Tongue (tissue), 2 donors: ENCODE data around the gene FSTL4. TPM values are rescaled to one million over a fixed set of nuclear protein-coding genes. Genes with fewer than 3 reads are reported as not detected.

Experiments used
- DNase-seq: peaks from one replicate; pipeline ENCODE4 v3.0.0-alpha.2; 2015
- total RNA-seq: library from RNA; depleted of rRNA; stranded (reverse); fragments of >200 nt; gene quantifications from one replicate; pipeline ENCODE4 v1.2.3, GENCODE V29; 2014

The FSTL4 gene
- total RNA-seq, 1 donor from 2014 or later: 0.51 TPM

DNA sequence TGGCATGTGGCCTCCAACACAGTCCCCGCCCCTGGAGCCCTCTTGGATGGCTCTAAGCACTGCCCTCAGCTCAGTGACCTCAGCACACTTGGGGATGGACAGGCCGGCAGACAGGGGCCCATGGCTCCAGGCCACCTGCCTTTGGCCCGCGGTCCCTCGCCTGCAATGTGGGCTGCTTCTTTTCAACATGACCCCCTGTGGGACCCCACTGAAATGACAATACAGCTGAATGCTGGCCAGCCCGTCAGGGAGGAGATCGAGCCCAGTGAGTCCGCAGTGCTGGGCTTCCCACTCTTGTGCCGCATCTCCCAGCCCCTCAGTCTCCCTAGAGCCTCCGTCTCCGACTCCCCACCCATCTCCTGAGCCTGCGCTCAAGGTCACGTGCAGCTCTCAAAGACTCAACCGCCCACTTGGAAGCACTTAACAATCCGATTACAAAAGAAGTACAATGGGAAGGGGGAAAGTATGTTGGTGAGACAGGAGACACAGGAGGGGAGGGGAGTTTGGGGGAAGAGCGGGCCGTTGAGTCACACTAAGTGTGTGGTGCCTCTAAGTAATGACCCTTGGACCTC lies 321.6 kb downstream of the FSTL4 start:
- no peak for DNase-seq

DNA sequence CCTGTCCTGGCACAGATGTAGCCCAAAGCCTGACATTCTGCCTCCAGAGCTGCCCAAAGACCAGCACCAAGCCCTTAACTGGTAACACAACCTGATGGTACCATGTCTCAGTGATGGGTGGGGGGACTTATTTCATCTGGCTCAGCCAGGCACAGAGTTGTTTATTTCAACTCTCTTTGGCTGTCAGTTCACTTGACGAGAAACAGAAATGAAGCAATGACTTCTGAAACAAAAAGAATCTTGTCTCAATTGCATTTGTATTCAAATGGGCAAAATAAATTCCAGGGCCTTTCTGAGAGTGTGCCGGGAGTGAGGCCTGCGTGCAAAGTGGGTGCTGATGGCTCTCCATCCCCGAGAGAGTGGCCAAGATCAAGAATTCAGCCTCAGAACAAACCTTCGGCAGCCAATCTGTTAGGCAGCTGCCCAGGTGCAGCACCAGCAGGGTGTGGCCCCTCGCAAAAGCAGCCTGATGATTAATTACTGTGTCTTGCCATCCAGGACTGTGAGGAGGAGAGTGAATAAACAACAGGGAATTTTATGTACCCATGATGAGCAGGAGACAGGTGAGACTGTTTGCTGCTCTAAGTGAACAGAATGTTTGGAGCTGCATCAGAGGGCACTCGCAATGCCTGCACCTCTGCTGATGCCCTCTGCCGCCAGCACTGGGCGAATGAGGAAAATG lies 322.5 kb downstream of the FSTL4 start:
- no peak for DNase-seq

DNA sequence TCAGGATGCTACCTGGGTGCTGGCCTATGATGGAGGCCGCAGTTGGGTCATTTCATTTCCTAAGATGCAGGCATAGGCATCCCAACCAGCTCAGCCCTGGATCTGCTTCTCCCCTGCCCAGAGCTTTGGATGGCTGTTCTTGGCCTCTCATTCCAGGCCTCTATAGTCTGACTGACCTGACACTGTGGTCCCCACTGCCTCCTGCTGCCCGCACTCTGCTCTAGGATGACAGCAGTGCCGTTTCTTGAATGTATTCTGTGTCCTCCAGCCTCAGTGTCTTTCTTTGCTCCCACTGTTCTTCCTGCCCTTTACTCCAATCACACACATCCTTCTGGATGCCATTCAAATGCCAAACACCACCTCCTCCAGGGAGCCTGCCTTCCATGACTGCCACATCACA lies 324.8 kb downstream of the FSTL4 start:
- peak; percentile 73 for DNase-seq

DNA sequence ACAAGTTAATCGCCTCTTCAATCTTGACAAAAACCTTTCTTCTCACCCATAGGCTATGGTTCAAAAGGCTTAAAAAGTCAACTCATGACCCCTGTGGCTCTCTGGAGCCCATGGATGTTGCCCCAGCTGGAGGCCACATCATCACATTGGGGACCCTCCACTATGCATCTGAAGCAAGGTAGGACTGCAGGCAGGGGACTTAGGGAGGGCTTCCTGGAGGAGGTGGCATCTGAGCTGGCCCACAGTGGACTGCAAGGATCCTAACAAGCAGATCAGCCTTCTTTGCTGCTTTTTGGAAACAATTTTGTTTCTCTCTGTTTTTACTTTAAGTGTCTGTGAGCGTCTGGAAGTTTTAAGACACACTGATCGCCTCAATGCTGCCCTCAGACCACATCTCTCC lies 325.9 kb downstream of the FSTL4 start:
- DNase-seq: no peak

DNA sequence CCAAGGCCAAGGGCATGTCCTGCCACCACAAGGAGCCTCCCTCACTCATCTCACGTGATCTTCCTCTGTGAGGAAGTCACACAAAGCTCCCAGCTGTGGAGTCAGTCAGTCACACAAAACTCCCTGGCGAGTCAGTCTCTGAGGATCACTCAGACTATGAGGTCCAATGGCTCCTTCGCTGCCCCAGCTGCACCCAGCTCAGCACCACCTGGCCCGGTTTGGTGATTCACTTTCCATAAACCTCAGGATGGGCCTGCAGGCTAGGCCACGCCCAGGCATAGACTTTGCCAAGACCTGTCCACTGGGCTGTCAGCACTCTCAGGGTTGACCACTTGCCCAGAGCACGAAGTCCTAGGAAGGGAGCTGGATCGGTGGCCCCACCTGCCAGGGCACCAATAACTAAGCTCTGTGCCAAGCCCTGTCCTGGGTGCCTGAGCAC lies 326.7 kb downstream of the FSTL4 start:
- peak; percentile 47 for DNase-seq

DNA sequence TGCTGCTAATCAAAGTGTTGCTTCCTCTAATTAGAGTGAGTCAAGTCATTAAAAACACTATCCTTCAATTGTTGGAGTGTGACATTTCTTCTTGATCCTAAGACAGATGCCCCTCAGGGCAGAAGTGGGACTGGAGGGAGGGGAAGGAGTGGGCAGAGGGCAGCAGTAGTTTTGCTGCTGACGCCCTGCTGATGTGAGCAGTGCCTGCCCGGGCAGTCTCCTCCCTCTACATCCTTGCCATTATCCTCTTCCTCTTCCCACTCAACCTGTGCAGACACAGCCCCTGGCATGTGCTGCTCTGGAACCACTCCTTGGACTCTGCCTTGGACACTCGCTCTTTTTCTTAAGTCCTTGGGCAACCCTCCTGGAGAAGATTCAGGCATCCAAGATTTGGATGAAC lies 328.0 kb downstream of the FSTL4 start:
- DNase-seq: no peak

DNA sequence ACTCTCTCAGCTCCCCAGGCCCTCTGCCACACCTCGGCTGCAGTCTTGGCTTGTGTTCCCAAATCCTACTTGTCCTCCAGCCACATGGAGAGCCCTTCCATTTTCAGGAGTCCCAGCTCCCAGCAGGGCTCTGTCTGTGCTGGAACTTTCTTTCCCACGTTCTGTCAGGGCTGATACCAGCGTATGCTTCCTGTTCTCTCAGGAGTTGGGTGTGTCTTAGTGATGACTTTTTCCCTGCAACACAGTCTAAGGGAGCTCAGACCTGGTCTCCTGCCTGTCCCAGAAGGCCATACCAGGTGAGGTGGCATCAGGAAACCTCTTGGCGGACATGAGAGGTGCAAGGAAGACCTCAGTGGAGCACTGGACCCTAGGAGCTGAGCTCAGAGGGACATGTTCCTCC lies 334.0 kb downstream of the FSTL4 start:
- no peak for DNase-seq

DNA sequence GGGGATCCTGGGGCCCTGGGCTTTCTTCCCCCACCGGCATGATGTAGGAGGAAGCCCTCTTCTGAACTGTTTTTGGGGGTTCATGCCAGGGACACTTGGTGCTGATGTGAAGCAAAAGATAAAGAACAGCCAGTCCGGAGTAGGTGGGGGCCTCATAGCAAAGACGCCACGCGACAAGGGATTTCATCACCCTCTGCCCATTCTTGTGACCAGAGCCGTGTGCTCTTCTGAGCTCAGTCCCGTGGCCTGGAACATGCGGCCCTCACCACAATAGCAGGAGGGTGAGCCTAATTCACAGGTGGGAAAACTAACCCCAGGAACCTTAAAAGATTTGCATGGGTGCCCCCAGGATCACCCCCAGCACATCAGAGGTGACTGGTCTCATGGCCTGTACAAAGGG lies 334.6 kb downstream of the FSTL4 start:
- DNase-seq: no peak

DNA sequence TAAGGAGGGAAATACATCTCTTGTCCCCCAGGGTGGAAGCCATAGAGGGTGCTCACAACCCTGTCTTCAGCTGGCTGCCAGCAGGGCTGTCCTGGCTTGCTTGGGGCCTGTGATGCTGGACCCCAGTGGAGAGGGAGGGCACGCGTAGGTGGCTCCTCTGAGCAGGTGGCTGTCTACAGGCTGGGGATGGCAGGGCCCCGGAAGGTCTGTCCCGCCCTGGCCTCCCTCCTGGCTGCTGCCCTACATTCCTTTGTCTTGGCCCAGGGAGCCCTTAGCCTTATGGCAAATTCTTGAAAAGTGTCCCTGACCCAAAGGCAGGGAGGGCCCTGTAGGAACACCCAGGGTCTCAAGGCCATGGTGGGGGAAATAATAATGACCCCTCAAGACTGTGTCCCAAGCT lies 336.2 kb downstream of the FSTL4 start:
- no peak for DNase-seq

DNA sequence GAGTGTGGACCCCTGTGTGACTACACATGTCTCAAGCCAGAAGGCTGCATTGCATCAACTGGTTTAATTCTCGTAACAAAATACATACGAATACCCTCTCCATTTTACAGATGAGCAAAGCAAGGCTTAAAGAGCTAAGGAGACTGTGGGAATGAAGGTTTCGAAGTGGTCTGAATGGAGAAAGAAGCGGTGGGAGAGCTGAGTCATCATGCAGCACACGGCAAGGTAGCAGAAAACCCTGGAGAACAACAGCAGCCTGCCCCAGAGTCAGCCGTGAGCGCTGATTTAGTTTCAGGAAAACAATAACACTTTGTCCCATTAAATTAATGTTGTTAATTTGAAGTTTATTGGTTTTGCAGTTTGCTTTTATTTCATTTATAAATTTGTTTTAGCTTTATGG lies 336.7 kb downstream of the FSTL4 start:
- no peak for DNase-seq

DNA sequence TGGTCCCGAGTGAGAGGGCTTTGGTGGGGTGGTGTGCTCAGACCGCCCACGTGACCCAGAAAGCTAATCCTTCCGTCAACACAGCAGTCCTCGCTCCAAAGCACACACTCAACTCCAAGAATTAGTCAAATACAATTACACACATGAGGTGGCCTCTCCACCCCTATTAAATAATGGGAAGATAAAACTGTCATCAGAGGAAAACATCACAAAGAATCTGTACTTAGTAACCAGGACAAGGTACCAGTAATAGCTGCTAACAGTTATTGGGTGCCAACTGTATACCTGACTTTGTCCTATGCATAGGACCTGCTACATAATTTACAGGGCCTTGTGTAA lies 337.8 kb downstream of the FSTL4 start:
- DNase-seq: peak; percentile 57

DNA sequence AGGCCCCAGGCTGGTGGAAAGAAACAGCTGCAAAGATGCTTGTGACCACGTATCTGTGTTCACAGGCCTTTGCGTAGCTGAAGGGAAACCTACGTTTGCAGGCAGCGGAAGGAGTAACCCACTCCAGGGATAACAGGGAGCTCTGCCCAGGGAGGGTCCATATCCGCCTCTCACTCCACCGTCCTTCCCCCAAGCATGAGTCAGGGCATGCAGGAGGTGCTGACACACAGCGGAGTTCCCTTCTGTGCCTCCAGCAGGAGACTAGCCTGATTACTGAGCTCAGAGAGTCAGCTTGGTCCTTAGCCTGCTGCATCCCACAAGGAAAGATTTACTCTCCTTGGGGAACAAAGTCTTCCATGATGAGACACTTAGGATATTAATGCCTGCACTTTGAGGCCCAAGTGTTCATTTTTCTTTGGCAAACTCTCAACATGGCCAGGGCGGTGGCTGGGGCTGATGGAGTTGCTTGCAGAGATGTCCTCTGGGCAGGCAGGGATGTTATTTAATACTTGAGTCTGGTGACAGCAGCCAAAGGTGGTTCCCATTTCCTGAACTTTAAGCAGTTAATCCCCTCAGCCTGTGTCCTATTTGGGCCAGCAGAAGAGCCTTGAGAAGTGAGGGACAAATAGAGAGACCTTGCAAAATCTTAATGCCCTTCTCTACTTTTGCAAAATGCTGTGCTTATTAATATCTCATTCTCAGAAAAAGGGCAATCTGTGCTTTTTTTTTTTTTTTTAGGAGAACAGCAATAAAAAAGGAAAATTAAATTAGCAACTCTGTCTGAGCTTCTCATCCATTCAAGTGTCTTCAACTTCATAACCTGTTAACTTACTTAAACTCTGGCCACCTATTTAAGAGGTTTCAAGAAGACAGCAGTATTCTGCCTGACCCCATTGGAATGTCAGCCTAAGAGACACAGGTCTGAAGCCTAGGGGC lies 338.4 kb downstream of the FSTL4 start:
- DNase-seq: peak; percentile 65

DNA sequence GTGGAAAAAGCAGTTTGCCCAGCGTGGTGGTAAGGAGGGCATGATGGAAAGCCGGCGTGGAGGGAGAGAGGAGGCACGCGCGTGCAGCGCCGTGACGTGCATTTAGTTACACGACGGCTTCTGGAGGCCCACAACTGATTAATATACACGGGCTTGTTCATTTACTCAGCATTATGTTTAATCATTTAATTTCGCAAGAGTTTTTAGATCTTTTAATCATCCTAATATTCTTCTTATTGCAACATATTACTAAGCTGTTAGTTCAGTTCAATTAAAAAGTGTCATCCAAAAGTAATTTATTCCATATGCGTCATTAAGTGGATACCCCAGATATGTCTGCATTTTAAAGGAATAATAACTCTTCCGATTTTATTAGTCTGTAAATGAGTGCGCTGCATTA lies 340.0 kb downstream of the FSTL4 start:
- no peak for DNase-seq

DNA sequence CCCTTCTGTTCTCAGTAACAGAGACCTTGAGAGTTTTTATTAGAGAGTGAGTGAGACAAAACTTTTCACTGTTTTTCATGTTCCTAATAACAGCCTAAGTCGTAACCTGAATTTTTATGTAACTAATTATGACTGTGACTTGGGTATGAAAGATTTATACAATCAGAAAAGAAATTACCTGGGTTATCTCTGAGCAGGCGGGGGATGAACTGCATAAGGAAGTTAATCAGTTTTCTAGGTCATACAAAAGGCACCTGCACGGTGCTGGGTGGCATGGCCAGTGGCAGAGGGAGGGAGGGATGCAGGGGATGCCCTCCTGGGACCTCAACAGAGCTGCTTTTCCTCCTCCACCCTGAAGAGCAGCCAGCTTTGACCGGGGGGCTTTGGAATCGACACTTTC lies 340.7 kb downstream of the FSTL4 start:
- no peak for DNase-seq

DNA sequence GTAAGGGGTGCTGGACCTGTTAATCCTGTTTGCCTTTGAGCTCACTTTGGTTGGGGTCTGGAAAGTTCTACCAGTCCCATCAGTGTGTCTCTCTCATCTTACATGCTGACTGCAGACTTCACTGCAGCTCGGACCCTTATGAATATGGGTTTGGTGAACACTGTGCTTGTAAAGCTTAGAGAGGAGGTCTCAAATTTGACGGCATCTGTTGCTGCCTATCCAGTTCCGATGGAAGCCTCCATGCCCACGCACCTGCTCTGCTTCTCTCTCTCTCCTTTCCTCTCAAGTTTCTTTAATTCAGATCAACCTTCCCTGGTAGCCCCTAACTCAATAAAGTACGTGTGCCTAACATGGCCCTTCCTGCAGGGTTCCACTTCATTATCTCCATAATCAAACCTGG lies 342.6 kb downstream of the FSTL4 start:
- peak; percentile 83 for DNase-seq

DNA sequence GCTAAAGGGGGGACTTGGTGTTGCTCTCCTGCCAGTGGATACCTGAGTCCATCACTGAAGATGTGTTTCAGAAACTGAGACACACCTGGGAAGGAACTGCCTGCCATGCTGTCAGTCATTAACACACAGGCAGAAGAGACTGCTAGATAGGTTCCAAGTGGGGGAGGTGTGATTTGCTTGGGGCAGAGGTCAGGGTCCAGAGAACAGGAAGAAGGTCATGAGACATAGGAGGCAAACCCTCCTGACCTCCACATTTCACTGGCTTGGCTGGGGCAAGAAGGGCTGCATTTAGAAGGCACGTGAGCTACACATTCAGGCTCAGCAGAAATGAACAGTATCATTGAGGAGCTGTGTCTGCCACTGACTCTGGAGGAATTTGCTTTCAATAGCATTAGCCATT lies 344.7 kb downstream of the FSTL4 start:
- no peak for DNase-seq

DNA sequence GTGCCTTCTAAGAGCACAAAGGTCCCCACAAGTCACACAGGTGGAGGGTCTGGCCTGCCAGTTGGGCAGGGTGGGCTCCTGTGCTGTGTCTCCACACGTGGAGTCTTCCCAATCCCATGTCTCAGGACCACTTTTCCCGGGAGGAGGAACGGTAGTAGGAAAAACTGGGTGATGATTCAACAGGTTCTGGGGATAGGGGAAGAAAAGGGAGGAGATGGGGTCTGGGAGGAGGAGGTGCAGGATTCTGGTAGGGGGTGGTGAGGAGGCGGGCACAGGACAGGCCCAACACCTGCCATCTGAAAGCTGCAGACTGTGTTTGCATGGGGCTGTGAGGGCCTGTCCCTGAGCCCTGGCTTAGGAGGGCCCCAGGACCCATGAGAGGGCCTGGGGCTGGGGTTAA lies 345.4 kb downstream of the FSTL4 start:
- DNase-seq: no peak

DNA sequence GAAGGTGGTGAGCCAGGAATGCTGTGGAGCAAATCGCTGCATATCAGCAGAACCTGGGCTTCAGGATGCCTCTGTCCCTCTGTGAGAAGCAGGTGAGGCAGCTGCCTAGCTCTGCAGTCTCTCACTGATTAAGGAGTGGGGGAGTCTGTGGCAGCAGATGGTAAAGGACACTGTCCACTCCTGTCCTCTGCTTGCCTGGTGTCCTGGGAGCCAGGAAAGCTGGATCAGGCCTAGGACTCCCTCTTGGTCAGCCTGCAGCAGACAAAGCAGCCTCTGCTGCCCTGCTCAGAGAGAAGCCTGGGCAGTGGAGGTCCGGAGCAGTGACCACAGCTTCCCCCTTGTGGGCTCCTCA lies 345.8 kb downstream of the FSTL4 start:
- DNase-seq: no peak

DNA sequence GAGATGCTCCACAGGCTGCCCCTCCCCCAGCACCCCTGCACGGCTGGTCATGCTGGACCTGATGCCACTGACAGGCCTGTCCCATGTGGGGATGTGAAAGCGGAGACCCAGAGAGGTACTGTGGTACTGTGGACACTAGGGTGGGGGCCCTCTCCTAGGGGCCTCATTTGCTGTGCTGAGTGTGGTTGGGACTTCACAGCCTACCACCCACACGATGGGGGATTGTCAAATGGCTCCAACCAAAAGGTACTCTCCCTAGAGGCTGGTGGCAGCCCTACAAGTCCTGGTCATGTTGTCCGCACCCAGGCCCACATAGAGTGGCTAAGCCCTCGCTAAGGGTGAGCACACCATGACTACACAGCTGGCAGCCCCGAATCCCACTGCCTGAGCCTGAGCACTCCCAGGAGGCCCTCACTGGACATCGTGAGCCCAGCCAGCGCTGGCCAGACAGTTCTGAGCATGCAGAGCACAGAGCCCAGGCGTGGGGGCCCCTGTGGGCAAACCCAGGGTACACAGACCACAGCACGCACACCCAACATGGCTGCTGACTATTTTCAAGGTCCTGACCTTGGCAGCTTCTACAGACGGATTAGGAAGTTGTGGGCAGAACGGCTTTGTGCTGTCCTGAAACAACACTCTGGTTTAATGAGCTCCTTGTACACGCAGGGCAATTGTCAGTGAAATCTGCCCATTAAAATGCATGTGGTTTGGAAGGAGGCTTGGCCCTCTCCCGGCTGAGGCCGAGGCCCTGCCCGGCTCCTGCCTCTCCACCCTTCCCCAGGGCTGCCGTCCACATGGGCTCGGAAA lies 346.4 kb downstream of the FSTL4 start:
- DNase-seq: no peak

DNA sequence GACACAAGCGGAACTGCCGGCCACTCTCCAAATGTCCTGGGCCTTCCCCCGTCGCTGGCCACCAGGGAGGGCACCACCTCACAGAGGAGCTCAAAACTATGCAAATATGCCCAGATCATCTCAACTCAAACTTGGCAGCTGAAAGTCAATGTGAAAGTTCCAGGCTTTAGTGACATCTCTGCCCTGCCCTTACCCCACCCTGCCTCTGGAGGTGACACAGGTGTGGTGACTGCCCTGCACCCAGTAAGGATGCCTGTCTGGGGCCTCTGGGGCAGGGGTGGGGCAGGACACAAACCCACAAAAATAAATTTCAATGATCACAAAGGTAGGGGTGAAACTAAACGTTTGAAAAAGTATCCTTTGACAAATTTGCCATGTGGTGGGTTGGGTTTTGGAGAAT lies 347.1 kb downstream of the FSTL4 start:
- DNase-seq: no peak

DNA sequence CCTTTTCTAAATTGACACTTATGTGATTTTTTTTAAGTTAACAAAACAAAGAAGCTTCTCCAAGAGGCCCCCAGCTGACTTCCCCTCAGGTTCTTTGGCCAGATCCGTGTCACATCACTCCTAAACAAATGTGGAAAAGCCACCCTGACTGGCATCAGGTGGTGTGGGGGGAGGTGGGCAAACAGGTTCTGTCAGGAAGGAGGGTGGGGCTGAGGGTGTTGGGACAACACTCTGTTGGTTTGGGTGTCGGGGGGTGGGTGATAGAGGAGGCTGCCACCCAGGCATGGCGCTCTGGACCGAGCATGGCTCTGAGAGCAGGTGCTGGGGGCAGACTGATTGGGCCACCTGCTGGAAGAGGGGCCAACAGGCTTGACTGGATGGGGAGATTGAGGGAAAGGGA lies 349.7 kb downstream of the FSTL4 start:
- DNase-seq: no peak

DNA sequence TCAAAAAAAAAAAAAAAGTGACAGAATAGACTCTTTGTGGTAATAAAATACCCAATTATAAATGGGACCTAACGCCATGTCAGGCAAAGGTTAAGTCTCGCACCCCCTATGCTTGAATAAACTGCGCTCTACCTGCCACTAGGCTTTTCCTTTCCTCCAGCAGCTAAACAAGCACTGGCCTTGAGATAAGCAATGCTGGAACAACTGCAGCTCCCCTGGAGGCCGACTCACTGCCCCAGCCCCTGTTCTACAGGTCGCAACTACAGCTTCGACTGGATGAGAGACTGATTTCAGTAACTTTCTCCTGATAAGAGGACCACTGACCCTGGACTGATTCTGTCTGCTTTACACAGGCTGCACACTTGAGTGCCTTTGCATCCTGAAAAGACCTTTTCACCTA lies 350.3 kb downstream of the FSTL4 start:
- no peak for DNase-seq

DNA sequence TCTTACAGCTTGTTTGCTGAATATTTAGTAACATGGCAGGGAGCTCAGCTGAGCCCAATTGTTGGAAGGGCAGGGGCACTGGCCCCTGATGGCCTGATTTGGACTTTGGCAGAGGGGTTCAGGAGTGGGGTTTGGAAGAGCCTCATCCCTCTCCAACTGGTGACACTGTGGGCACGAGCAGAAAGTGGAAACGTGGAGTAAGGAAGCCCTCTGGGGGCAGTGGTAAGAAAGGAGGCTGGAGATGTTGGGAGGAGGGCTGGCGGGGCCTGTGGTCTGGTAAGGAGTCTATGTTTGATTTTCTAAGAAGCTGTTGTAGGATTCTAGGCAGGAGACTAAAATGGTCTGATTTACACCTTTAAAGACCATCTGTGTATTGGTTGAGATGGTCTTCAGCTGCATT lies 351.6 kb downstream of the FSTL4 start:
- DNase-seq: no peak
